HG03135 (cell line): ENCODE results near the gene FIG4.
"Not testable (repeated sequence)": the region's sequence is repeated elsewhere in the genome, so short reads cannot be mapped to it uniquely, and the experiment has no call there.

Source experiments
- ATAC-seq: cut with Tn5 transposase; IDR thresholded peaks from one replicate; pipeline ENCODE4 v1.9.1; 2021; ENCODE audit warnings: mild to moderate bottlenecking, moderate library complexity; ENCODE audit not compliant: unreplicated experiment

FIG4 gene

GRCh38 chr6:109841869-109842268, 150.8 kb downstream of the FIG4 start:
- ATAC-seq = no peak

DNA sequence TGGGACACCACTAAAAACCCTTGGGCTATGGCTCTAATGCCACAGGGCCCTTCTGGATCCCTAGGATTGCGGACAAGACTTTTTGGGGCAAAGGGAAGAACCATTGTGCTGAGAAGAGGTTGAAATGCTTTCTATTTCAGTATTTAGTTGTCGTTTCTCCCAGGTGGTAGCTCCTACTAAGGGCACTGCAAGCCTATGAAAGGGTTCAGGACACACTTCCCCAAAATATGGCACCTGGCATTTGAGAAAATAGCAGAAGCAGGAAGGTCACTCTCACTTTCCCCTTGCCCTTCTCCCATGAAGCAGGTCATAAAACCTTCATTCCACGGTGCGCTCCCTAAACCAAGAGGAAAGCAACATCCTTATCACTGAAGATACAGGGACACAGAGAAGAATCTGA, 161.6 kb downstream of the FIG4 start:
- ATAC-seq = no peak

DNA sequence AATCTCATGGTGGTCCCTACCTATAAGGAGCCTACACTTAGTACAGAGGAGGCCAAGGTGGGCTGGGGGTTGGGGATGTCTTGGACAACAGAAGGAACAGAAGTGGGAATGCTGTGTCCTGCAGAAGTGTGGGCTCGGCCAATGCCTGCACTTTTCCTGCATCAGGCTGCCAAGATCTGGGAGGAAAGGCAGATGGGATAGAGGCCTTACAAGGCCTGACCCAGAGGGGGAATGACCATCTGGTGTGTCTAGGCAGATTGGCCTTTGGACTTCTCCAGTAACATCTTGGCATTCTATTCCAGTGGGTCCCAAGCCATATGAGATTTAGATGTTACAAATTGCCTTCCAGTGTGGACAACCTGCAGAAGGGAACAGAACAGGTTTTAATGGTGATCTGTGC, 162.3 kb downstream of the FIG4 start:
- no peak for ATAC-seq

- ATAC-seq = no peak
Measured at GRCh38 chr6:109853951-109854350, 162.9 kb downstream of the FIG4 start.

- ATAC-seq = no peak
Measured at GRCh38 chr6:109854541-109855308, 163.6 kb downstream of the FIG4 start.

GRCh38 chr6:109855476-109856040, 164.5 kb downstream of the FIG4 start:
- ATAC-seq = not testable (repeated sequence)

DNA sequence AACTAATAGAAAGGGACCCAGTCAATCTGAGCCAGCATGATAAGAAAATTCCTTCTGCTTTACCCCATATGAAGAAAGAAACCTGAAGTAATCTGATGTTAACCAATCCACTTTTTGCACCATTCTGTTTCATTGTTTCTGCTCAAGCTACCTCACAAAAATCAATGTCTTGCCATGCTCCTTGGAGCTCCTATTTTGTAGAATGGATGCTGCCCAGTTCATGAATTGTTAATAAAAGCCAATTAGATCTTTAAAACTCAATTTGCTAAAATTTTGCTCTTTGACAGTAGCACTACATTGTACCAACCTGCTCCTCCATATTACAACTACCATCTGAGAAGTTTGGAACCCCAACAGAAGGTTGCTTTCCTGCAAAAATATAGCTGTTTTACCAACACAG, 170.8 kb downstream of the FIG4 start:
- ATAC-seq = no peak

DNA sequence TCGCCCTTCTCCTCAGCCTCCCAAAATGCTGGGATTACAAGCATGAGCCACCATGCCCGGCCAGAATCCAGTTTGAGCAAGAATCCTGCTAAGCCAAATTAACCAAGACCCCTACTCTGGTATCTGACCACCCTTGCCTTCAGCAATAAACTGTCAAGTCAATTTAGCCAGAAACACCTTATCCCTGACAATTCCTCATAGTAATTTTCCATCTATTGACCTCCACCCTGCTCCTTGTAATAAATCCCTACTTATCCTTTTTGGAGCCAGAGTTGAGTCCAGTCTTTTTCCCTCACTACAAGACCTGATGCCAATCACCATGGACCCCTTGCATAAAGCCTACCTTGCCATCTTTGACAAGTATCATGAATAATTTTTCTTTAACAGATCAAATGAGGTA, 173.0 kb downstream of the FIG4 start:
- ATAC-seq = no peak

- ATAC-seq = no peak
Measured at GRCh38 chr6:109865968-109866367, 174.9 kb downstream of the FIG4 start.

DNA sequence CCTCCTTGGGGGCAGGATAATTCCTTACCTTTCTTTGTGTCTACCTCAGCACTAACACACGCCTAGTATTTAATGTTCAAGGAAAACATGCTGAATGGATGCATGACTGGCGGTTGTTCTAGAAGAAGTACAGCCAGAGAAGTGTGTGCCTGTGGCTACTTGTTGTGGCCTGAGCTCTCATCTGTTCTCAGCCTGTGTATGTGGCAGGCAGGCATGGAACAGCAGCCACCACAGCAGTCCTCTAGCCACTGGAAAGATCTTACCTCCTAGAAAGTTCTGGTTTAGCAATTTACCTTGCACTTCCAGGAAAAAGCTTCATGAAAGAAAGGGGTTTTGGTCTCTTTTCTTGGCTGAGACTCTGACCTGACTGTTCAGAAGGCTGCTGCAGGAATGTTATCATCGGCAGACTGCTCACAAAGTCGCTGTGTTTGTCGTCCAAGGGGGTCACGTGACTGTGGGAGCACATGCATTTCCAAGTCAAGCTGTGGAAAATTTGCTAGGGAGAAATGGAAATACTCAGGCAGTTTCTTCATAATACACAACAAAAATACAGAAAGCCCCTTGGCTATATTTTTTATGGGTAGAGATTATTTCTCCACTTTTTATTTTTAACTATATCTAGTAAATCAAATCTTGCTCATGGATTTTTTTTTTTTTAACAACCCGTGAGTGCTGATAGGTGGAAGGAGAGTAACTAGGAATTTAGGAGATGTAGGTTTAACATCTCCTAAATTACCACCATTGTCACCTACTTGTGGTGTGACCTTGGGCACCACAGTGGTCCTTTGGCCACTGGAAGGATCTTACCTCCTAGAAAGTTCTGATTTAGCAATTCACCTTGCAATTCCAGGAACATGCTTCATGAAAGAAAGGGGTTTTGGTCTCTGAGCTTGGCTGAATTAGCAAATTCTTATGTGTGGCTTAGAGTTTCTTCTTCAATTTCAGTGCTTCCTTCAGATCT, 176.2 kb downstream of the FIG4 start:
- ATAC-seq = no peak

DNA sequence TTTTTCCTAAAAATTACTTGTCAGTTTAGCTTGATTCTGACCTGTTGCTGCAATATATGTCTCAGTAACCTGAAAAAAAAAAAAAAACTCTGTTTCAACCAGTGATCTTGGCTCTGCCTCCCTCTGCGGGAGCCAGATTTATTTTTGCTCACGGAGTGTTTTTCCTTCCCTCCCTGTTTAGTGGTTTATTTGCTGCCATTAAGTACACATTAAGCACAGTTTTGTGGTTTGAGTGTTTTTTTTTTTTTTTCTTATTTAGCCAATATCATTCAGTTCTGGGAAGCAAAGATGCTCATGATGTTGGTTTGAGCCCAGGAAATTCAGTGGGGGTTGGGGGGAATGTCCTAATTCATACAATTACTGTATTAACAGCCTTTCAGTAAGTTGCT, 176.9 kb downstream of the FIG4 start:
- ATAC-seq = no peak

GRCh38 chr6:109869398-109870088, 178.4 kb downstream of the FIG4 start:
- ATAC-seq = not testable (repeated sequence)

DNA sequence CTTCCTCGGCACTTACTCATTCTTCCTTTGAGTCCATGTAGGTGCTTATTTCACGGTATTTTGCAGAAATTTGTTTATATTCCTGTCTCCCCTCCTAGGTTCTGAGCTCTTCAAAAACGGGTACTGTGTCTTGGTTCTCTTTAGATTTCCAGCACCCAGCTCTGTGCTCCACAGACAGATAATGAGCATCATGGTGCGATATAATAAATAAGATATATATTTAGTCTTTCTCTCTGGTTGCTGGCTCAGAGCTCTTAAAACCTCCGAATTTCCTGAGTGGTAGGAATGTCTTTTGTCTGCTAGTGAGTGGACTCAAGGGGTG, 179.0 kb downstream of the FIG4 start:
- no peak for ATAC-seq

GRCh38 chr6:109872549-109872948, 181.5 kb downstream of the FIG4 start:
- no peak for ATAC-seq

- ATAC-seq = no peak
Measured at GRCh38 chr6:109872968-109873545, 182.0 kb downstream of the FIG4 start.

GRCh38 chr6:109874086-109874485, 183.0 kb downstream of the FIG4 start:
- no peak for ATAC-seq

- ATAC-seq = no peak
Measured at GRCh38 chr6:109874621-109875020, 183.5 kb downstream of the FIG4 start.
